Thoracic aorta (tissue), 2 donors: ENCODE measurements around the gene CAMK2B. TPM values are rescaled to one million over a fixed set of nuclear protein-coding genes. Genes with fewer than 3 reads are reported as not detected.

Experiments
- ATAC-seq: fragments of 150-250 bp; one replicate; pipeline ENCODE4 v1.8.0; 2017; ENCODE audit warnings: low read depth; ENCODE audit not compliant: insufficient number of reproducible peaks, low FRiP score
- DNase-seq: peaks from one replicate; pipeline ENCODE4 v3.0.0-alpha.2; 2020; ENCODE audit warnings: low spot score
- H3K27ac ChIP-seq, 2 donors: fragments of 200-600 bp; sonication (generic); 1 replicate in 1 of 2; 2 replicates in 1 of 2; pipeline ENCODE4 v1.5.1; 2016; ENCODE audit warnings: mild to moderate bottlenecking in 2 of 2, moderate library complexity in 2 of 2
- H3K27me3 ChIP-seq: fragments of 200-600 bp; sonication (generic); replicated peaks from 2 replicates; pipeline ENCODE4 v1.6.0; 2016; ENCODE audit warnings: mild to moderate bottlenecking; ENCODE audit not compliant: insufficient read depth
- H3K36me3 ChIP-seq: fragments of 200-600 bp; sonication (generic); one replicate; pipeline ENCODE4 v1.5.1; 2016
- H3K4me1 ChIP-seq, 2 donors: fragments of 200-600 bp; sonication (generic); 1 replicate in 1 of 2; 2 replicates in 1 of 2; pipeline versions ENCODE4 v1.5.1 to v1.6.0; 2016; ENCODE audit warnings: low read depth in 2 of 2, mild to moderate bottlenecking in 1 of 2; ENCODE audit not compliant: control insufficient read depth in 1 of 2
- H3K4me3 ChIP-seq: fragments of 200-600 bp; sonication (generic); 2 replicates; pipeline ENCODE4 v1.5.1; 2016; ENCODE audit warnings: mild to moderate bottlenecking
- H3K9me3 ChIP-seq: fragments of 200-600 bp; sonication (generic); 2 replicates; pipeline ENCODE4 v1.5.1; 2016
- CTCF ChIP-seq: fragments of 200-600 bp; sonication (generic); IDR thresholded peaks from one replicate; pipeline ENCODE4 v1.5.1; 2019; ENCODE audit warnings: antibody characterized with exemption
- total RNA-seq, 2 donors: library from RNA; depleted of rRNA; stranded (reverse); fragments of >200 nt; gene quantifications; one replicate each; pipeline versions ENCODE4 v1.1.0 to v1.2.3, GENCODE V29; 2016

The CAMK2B gene
- total RNA-seq, 2 donors from 2014 or later: 1.5 to 2.8 TPM

- Histone ChIP-seq H3K27me3 (no peaks in the 10 kb centered on the region), H3K27ac (no peak overlapping the region), H3K9me3 (no peaks in the 10 kb centered on the region), H3K36me3 (no peaks in the 10 kb centered on the region), H3K4me1 (no peaks in the 10 kb centered on the region), H3K4me3 (no peak overlapping the region)
- ATAC-seq (no peak), DNase-seq (no peak)
- TF ChIP-seq CTCF: no peak
Observed at GRCh38 chr7:44266526-44266925, 58.9 kb downstream of the CAMK2B start.

GRCh38 chr7:44265728-44266127, 59.7 kb downstream of the CAMK2B start:
- no peak for DNase-seq
- Histone ChIP-seq H3K4me3 (no peak overlapping the region), H3K27ac (no peak overlapping the region), H3K9me3 (no peaks in the 10 kb centered on the region), H3K36me3 (no peaks in the 10 kb centered on the region), H3K4me1 (no peaks in the 10 kb centered on the region), H3K27me3 (no peaks in the 10 kb centered on the region)
- no peak for TF ChIP-seq CTCF
- no peak for ATAC-seq

GRCh38 chr7:44264221-44264931, 61.0 kb downstream of the CAMK2B start:
- Histone ChIP-seq H3K4me1 (peaks cover 7 to 11% of the 10 kb centered on the region in 2 donors), H3K27ac (no peak overlapping the region), H3K9me3 (no peaks in the 10 kb centered on the region), H3K27me3 (no peaks in the 10 kb centered on the region), H3K4me3 (no peak overlapping the region), H3K36me3 (no peaks in the 10 kb centered on the region)
- no peak for DNase-seq
- ATAC-seq: no peak
- TF ChIP-seq CTCF: no peak

- H3K4me1 ChIP-seq: peaks cover 16 to 20% of the 10 kb centered on the region in 2 donors
- H3K9me3 ChIP-seq: no peaks in the 10 kb centered on the region
- DNase-seq (no peak), ATAC-seq (no peak)
- H3K27ac ChIP-seq: no peak overlapping the region
- no peaks in the 10 kb centered on the region for H3K27me3 ChIP-seq
- H3K36me3 ChIP-seq: no peaks in the 10 kb centered on the region
- TF ChIP-seq CTCF: no peak
- no peak overlapping the region for H3K4me3 ChIP-seq
Observed at GRCh38 chr7:44263326-44264082, 61.9 kb downstream of the CAMK2B start.

- Histone ChIP-seq H3K27ac (no peak overlapping the region), H3K4me3 (no peak overlapping the region), H3K27me3 (no peaks in the 10 kb centered on the region), H3K9me3 (no peaks in the 10 kb centered on the region), H3K4me1 (peaks cover 28 to 34% of the 10 kb centered on the region in 2 donors), H3K36me3 (no peaks in the 10 kb centered on the region)
- DNase-seq (no peak), ATAC-seq (no peak)
- TF ChIP-seq CTCF: no peak
Observed at GRCh38 chr7:44262031-44262430, 63.4 kb downstream of the CAMK2B start.
